Activated T-cell treated with anti-CD3 and anti-CD28 coated beads for 24 hours (primary cell): ENCODE measurements around the gene TMEM31.

ENCODE experiments used
- DNase-seq: peaks from one replicate; pipeline ENCODE4 v3.0.0-alpha.2; 2020; ENCODE audit warnings: low read depth

TMEM31 gene

GRCh38 chrX:103710609-103711008 is at the start of gene TMEM31:
TMEM31 (plus strand) TSS chrX:103710909; CDS start chrX:103712259, 1,350 bp downstream.
- no peak for DNase-seq

- no peak for DNase-seq
These were observed 46.5 kb upstream of the TMEM31 start for GRCh38 chrX:103663981-103664762.

GRCh38 chrX:103666202-103667107 is 44.3 kb upstream of the TMEM31 start:
- no peak for DNase-seq

GRCh38 chrX:103669745-103670144 is 41.0 kb upstream of the TMEM31 start:
- DNase-seq: no peak

GRCh38 chrX:103674531-103675454 is 35.9 kb upstream of the TMEM31 start:
- no peak for DNase-seq

GRCh38 chrX:103678199-103678993 is 32.3 kb upstream of the TMEM31 start:
- no peak for DNase-seq

GRCh38 chrX:103681443-103681842 is 29.3 kb upstream of the TMEM31 start:
- no peak for DNase-seq

- DNase-seq: no peak
These were observed 25.3 kb upstream of the TMEM31 start for GRCh38 chrX:103685396-103685795.

GRCh38 chrX:103686199-103687072 is 24.3 kb upstream of the TMEM31 start, which contains the start of gene MORF4L2:
MORF4L2 (minus strand) TSS chrX:103686699; CDS start chrX:103677027, 9,672 bp downstream.
- peak; percentile 76 for DNase-seq

GRCh38 chrX:103687073-103687695 is 23.5 kb upstream of the TMEM31 start:
- peak; percentile 75 for DNase-seq

GRCh38 chrX:103687696-103688201 is 23.0 kb upstream of the TMEM31 start:
- peak; percentile 19 for DNase-seq

GRCh38 chrX:103688946-103689345 is 21.8 kb upstream of the TMEM31 start:
- no peak for DNase-seq

- no peak for DNase-seq
These were observed 19.6 kb upstream of the TMEM31 start for GRCh38 chrX:103691059-103691458.

GRCh38 chrX:103697687-103698086 is 13.0 kb upstream of the TMEM31 start:
- DNase-seq: no peak

GRCh38 chrX:103699243-103699642 is 11.5 kb upstream of the TMEM31 start:
- no peak for DNase-seq

GRCh38 chrX:103704863-103705262 is 5.8 kb upstream of the TMEM31 start:
- no peak for DNase-seq

GRCh38 chrX:103716962-103717361 is 6.3 kb downstream of the TMEM31 start:
- no peak for DNase-seq

- DNase-seq: no peak
These were observed 7.4 kb downstream of the TMEM31 start for GRCh38 chrX:103718120-103718519.

GRCh38 chrX:103722505-103722904 is 11.8 kb downstream of the TMEM31 start:
- DNase-seq: no peak
